Heart right ventricle (tissue), 16 donors: ENCODE data around the gene SLC35G6. TPM values are rescaled to one million over a fixed set of nuclear protein-coding genes. Genes with fewer than 3 reads are reported as not detected.

Experiments
- ATAC-seq, 8 donors: fragments of 200-7000 bp; cut with Tn5 transposase; one replicate each; pipeline ENCODE4 v1.9.1; 2020; ENCODE audit warnings: mild to moderate bottlenecking in 8 of 8, moderate library complexity in 8 of 8, moderate number of reproducible peaks in 1 of 8
- DNase-seq, 2 donors: peaks; one replicate each; pipeline ENCODE4 v3.0.0-alpha.2; 2020
- H3K27ac ChIP-seq, 10 donors: fragments of 200-600 bp; sonication (generic) in 2 of 10; one replicate each; pipeline versions ENCODE4 v1.5.0 to v1.8.0; 2020 to 2022; ENCODE audit warnings: mild to moderate bottlenecking in 3 of 10
- H3K27me3 ChIP-seq, 7 donors: fragments of 200-600 bp; one replicate each; pipeline ENCODE4 v1.8.0; 2021 to 2022; ENCODE audit warnings: mild to moderate bottlenecking in 2 of 7
- H3K36me3 ChIP-seq, 9 donors: fragments of 200-600 bp; sonication (generic) in 1 of 9; one replicate each; pipeline versions ENCODE4 v1.5.0 to v1.8.0; 2020 to 2022; ENCODE audit warnings: mild to moderate bottlenecking in 2 of 9
- H3K4me1 ChIP-seq, 9 donors: fragments of 200-600 bp; sonication (generic) in 1 of 9; one replicate each; pipeline versions ENCODE4 v1.5.0 to v1.8.0; 2020 to 2022; ENCODE audit warnings: mild to moderate bottlenecking in 4 of 9
- H3K4me3 ChIP-seq, 10 donors: fragments of 200-600 bp; sonication (generic) in 2 of 10; one replicate each; pipeline versions ENCODE4 v1.5.0 to v1.8.0; 2020 to 2022; ENCODE audit warnings: mild to moderate bottlenecking in 7 of 10, moderate library complexity in 2 of 10
- H3K9me3 ChIP-seq, 11 donors: fragments of 200-600 bp in 10 of 11; sonication (generic) in 2 of 11; one replicate each; pipeline versions ENCODE4 v1.5.0 to v1.8.0; 2013 to 2022; ENCODE audit warnings: mild to moderate bottlenecking in 2 of 11, control low read depth in 1 of 11, moderate library complexity in 1 of 11
- CTCF ChIP-seq, 9 donors: fragments of 200-600 bp; sonication (generic) in 2 of 9; IDR thresholded peaks; one replicate each; pipeline versions ENCODE4 v1.5.0 to v1.8.0; 2021 to 2022; ENCODE audit warnings: antibody characterized with exemption in 9 of 9, mild to moderate bottlenecking in 5 of 9, moderate library complexity in 1 of 9
- WGBS, 2 donors: extraction: QIAGEN DNeasy Blood & Tissue Kit; methylation state at CpG; one replicate each; pipeline ENCODE4 v1.1.7; 2013; ENCODE audit warnings: inconsistent platforms in 1 of 2; 5-methylcytosine and 5-hydroxymethylcytosine counted together
- intact Hi-C, 10 donors: fragments of 100-400 bp; cut with DNase I; formaldehyde crosslinking; loops; one replicate each; pipeline versions ENCODE4 v1.11.1 to v1.14.2; 2022
- polyA plus RNA-seq, 2 donors: library from polyadenylated mRNA; stranded (reverse); fragments of 200-250 nt; gene quantifications; one replicate each; pipeline ENCODE4 v1.2.3, GENCODE V29; 2013
- total RNA-seq, 10 donors: library from RNA; stranded (reverse); fragmentation: NEBNext Ultra II Directional in 3 of 10; extraction: Animal tissue kit (Norgen Biotek cat#: 25700) in 3 of 10; gene quantifications; one replicate each; pipeline versions ENCODE4 v1.2.1 to v1.2.4, GENCODE V29; 2021 to 2023
- donor health status: Arrhythmogenic right ventricular cardiomyopathy.
- donor health status: ischemic (EF 13 %, LVEDD 7.1; RV severe dilation, severe dysfunction).
- donor health status: healthy with polysubstance abuse.
- donor health status: DM: no; HTN: yes; CAD: no.
- donor health status: DM: no; HTN: no; CAD: no.
- donor health status: ischemic (EF 25% LVEDD 6.9; RV normal size, moderate dysfunction).
- donor health status: ischemic (EF 25% LVEDD 5.7; RV mildly dilated, moderate dysfunction).
- donor health status: healthy.
- donor health status: DM: yes; HTN: yes; CAD: no.
- donor health status: Ischemic cardiomyopathy.
- donor health status: ischemic (EF 35%, LVEDD 5.7; RV mildly dilated, moderate dysfunction).
- donor health status: nonischemic (EF 11% LVEDD 7.7; RV severe dilation, severe dysfunction).
- donor health status: DM: yes; HTN: yes; CAD: no.
- donor health status: PGD.
- donor health status: ischemic (EF 29% LVEDD 5.4; RV normal size, mild dysfunction).
- donor health status: nonischemic (EF 23%, LVEDD 6.1; RV moderate dilation, normal function).

The SLC35G6 gene
- total and polyA plus RNA-seq, 12 donors = not detected

- TF ChIP-seq CTCF (IDR thresholded peaks at IDR 0.05) = no peak
- peak overlapping the region in 1 of 10 donors; percentile 67 for H3K4me3 ChIP-seq
Measured at GRCh38 chr17:7475764-7476422, 5.4 kb upstream of the SLC35G6 start.

GRCh38 chr17:7476494-7476893 lies 4.8 kb upstream of the SLC35G6 start:
- Histone ChIP-seq H3K9me3 (no peaks in the 10 kb centered on the region), H3K4me1 (peaks cover 28 to 82% (median 59%) of the 10 kb centered on the region in 9 donors), H3K4me3 (peak overlapping the region in 2 of 10 donors; percentile 67 to 98), H3K27ac (peak overlapping the region in 9 of 10 donors; percentile 41 to 100 (median 100)), H3K36me3 (peaks cover 0 to 12% (median 0%) of the 10 kb centered on the region in 9 donors), H3K27me3 (no peaks in the 10 kb centered on the region)
- no peak for DNase-seq
- 28 to 33% methylated on average over 3 of the region's 3 CpGs for WGBS, 2 donors
- TF ChIP-seq CTCF (IDR thresholded peaks at IDR 0.05) = no peak
- intact Hi-C loops = loop anchor here in 7 of 10 donors (2.0 to 5.0 kb wide), 5 partner anchors 34 to 211 kb away; partner anchors contain the start of genes FGF11 (in 4 of the 7), TMEM102 (in 3 of the 7), KCTD11 (in 1 of the 7) and TP53 (in 1 of the 7)
- no peak for ATAC-seq

More at GRCh38 chr17:7475764-7476422, 5.4 kb upstream of the SLC35G6 start:
- Histone ChIP-seq H3K27me3 (no peaks in the 10 kb centered on the region), H3K36me3 (peaks cover 0 to 12% (median 0%) of the 10 kb centered on the region in 9 donors), H3K9me3 (no peaks in the 10 kb centered on the region), H3K4me1 (peaks cover 28 to 84% (median 59%) of the 10 kb centered on the region in 9 donors), H3K27ac (peak overlapping the region; percentile 41 to 100 (median 100))
- WGBS, 2 donors = 38 to 44% methylated on average over 15 of the region's 15 CpGs
- DNase-seq = peak; percentile 42 to 71
- ATAC-seq = peak; percentile 21 to 72 (median 52)
- intact Hi-C loops = loop anchor here in 7 of 10 donors (2.0 to 5.0 kb wide), 5 partner anchors 34 to 211 kb away; partner anchors contain the start of genes FGF11 (in 4 of the 7), TMEM102 (in 3 of the 7), KCTD11 (in 1 of the 7) and TP53 (in 1 of the 7)

GRCh38 chr17:7476951-7477350 lies 4.3 kb upstream of the SLC35G6 start:
- DNase-seq (no peak), ATAC-seq (no peak)
- peak overlapping the region in 7 of 10 donors; percentile 67 to 98 (median 97) for H3K4me3 ChIP-seq
- WGBS, 2 donors = 83 to 86% methylated on average over 5 of the region's 5 CpGs
- H3K4me1 ChIP-seq = peaks cover 28 to 80% (median 58%) of the 10 kb centered on the region in 9 donors
- TF ChIP-seq CTCF (IDR thresholded peaks at IDR 0.05) = no peak
- no peaks in the 10 kb centered on the region for H3K9me3 ChIP-seq
- H3K36me3 ChIP-seq = peaks cover 0 to 12% (median 0%) of the 10 kb centered on the region in 9 donors
- intact Hi-C loops = loop anchor here in 7 of 10 donors (2.0 to 5.0 kb wide), 5 partner anchors 35 to 210 kb away; partner anchors contain the start of genes FGF11 (in 4 of the 7), TMEM102 (in 3 of the 7), KCTD11 (in 1 of the 7) and TP53 (in 1 of the 7)
- H3K27ac ChIP-seq = peak overlapping the region in 9 of 10 donors; percentile 99 to 100 (median 100)
- no peaks in the 10 kb centered on the region for H3K27me3 ChIP-seq
